HuH-7.5 (cell line): ENCODE results near the gene ZSCAN26.
A peak's percentile ranks its signal among the peaks of the same experiment; 100 is the strongest.

Experiments
- DNase-seq: peaks from one replicate; pipeline ENCODE4 v3.0.0; 2011; ENCODE audit warnings: low spot score

The ZSCAN26 gene

DNA sequence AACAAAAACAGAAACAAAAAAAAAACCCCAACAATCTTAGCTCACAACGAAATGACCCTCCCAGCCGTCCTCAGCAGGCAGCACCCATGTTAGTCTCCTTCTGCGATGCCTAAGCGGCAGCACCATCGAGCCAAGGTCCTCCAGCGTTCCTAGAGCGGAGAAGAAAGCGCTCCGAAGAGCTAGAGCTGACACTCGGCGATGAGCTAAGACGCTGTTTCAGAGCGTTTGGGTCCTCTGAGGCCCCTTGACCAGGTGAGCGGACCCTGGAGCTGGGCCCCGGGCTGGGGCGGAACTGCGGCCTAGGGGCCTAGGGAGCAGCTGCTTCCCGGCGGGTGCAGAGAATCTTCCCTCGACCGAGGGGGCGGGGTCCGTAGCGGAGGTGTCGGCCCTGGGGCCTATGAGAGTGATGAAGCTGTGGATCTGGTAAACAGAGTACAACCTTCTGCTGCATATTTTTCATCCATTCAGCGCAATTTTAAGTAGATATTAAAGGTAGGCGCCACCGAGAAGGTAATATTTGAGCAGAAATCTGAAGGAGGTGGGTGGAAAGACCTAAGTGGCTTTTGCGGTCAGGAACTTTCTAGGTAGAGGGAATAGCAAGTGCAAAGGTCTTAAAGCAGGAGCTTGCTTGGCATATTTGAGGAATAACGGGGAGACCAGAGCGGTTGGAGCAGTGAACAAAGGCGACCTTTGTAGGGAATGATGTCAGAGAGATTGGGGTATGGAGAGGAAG is at the start of gene ZSCAN26:
Gene ZSCAN26 (plus strand): TSS at position 182 of the 733 bp plus-strand sequence. CDS start 4,777 bp downstream, outside the sequence.
- peak; percentile 54 for DNase-seq

DNA sequence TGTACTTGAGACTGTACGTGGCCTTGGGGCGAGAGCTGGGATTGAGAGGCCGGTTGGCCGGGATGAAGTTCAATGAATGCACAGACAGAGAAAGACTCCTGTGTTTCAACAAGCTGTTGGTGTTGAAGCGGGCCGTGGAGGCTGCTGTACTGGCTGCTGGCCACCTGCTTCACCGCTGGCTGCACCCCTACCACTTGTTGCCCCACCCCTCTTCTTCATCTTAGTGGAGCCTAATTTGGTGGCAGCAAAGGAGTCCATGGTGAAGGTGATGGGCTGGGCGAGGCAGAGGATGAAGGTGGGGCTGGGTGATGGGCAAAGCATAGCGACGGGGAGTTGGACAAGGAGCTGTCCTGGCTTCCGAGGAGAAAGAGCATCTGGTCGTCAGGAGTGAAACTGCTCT is 49.1 kb upstream of the ZSCAN26 start:
- DNase-seq: no peak

DNA sequence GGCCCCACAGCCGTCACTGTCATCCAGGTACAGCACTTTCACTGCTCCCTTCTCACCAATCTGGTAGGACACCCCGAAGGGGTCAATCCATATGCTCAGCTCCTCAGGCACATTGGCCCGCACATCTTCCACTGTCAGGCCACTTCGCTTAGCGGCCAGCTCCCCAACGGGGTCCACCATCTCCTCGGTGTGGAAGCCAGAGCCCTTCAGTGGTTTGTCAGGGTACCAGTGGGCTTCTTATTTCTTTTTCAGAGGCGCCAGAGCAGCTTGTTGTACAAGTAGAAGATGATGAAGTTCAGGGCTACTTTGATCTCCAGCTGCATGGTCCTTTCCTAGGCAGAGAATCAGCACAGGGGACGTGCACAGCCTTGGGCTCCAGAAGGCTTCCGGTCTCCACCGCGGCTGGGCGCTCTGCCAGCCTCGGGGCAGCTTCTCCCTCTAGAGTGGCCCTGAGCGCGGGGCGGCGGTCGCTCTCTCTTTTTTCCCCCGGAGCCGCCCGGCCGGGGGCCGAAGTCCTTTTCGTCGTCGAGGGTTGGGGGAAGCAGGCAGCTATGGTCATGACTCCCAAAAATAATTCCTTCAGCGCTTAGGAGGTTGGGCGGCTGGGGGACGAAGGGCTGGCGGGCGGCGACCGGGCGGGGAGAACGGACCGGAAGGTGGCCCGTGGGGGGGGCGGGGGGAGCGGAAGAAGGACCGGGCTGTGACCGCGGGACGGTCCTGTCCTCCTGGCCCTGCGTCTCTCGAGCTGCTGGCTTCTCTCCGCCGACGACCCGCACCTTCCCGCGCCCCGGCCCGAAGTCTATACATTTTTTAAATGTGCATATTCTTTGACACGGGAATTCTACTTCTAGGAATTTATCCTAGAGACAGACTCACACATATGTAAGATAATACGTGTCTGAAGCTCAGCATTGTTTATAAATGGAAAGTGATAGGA is 48.4 kb upstream of the ZSCAN26 start:
- DNase-seq: peak; percentile 68

DNA sequence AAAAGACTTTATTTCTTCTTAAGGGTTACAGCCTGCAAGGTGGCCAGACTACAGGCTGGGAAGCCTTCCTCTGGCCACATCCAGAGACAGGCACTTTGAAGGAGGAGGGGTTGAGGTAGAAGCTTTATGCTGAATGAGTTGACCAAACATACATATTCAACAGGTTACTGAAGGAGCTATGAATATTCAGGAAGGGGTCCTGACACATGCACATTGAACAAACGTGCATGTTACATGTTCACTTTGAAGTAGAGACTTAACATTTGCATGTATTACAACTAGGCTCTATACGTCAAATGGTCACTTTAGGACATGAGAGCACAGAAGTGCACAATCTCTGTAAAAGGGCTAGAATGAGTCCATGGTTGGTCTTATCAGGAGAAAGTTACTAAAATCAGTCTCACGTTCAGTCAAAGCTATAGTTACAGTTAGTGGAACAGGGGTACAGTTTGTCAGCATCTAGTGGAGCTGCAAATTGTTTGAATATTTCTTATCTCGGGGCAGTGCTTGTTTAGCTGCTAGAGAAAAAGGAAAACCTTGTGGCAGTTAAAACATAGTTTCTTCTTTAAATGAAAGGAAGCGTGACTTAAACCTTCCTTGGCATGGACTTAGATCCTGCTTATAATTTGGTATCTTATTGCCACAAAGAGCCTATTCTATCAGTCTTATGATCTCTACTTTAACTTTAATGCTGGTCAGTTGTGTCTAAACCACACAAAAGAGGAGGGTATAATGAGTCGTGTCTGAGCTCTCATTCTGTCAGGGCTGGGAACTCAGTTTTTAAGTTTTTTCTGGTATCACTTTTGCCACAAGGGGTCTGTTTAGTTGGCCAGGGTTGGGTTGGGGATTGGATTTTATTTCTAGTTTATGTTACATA is 46.4 kb upstream of the ZSCAN26 start:
- no peak for DNase-seq

DNA sequence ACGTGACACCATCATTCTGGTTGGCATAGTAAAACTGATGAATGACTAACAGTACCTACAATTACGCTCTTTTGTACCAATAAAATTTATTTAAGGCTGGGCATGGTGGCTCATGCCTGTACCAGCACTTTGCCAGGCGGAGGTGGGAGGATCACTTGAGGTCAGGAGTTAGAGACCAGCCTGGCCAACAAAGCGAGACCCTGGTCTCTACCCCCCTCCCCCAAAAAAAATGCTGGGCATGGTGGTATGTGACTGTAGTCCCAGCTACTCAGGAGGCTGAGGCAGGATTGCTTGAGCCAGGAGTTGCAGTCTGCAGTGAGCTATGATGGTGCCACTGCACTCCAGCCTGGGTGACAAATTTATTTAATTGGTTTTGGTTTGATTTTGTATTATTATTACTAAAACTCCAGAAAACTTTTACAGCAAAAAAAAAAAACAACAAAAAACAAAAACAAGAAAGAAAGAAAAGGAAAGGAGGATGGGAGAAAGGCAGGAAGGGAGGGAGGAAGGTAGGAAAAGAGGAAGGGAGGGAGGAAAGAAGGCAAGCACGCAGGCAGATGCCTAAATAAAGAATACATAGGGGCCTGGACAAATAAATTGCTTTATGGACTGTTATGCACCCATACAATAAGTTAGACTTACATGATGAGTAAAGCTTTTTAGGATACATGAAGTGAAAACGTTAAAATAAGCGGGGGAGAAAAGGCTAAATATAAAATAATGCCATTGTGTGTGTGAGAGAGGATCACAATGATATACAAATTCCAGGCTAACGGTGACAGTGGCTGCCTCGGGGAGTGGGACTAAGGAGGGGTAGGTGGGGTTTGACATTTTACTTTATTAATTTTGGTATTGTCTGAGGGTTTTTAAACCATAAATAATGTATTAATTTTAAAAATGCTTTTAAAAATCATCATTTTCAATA is 42.5 kb upstream of the ZSCAN26 start:
- DNase-seq: no peak

DNA sequence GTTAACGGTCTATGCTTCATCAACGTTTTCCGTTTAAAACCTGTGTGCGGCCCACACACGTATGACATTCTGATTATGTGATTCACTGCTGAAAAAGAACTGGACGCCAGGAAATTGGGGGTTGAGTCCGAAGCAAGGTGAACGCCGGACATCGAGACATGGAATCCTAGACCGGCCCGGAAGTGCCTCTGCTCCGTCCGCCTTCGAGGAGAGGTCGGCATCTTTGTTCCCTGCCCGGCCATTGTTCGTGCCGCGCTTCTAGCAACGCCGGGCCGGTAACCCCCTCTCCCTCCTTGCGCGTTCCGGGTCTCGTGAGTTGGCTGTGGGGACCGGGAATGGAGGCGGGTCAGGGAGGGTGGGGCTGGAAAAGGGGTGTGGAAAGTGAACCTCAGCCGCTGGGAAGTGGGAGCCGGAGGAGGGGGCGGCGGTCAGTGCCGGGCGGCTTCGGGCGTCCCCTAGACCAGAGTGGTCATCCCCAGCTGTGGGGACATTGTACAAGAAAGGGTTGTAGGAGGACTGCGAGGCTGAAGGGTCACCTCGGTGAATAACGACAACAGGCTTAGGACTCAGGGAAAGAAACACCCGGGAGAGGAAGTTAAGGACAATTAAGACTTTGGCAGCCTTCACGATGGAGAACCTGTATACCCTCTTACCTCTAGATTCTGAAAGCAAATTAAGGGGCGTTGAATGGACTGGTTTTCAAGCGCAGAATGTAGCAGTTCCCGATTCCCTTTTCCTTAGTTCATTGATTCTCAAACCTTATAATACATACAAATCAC is 41.7 kb upstream of the ZSCAN26 start, which contains the start of gene ZSCAN9:
Gene ZSCAN9 (plus strand): TSS at position 220 of the 779 bp plus-strand sequence. CDS start 1,810 bp downstream, outside the sequence.
- DNase-seq: peak; percentile 54

DNA sequence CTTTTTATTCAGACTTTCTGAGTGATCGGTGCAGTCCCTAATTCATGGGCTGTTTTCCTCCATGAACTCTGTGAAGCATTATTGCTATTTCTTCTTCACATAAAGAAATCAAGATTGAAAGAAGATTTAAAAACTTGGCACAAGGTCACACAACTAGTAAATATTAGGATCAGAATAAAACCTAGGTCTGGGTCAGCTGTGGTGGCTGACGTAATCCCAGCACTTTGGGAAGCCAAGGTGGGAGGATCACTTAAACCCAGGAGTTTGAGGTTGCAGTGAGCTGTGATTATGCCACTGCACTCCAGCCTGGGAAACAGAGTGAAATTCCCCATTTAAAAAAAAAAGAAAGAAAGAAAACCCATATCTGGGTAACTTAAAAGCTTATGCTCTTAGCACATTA is 40.5 kb upstream of the ZSCAN26 start:
- DNase-seq: no peak

DNA sequence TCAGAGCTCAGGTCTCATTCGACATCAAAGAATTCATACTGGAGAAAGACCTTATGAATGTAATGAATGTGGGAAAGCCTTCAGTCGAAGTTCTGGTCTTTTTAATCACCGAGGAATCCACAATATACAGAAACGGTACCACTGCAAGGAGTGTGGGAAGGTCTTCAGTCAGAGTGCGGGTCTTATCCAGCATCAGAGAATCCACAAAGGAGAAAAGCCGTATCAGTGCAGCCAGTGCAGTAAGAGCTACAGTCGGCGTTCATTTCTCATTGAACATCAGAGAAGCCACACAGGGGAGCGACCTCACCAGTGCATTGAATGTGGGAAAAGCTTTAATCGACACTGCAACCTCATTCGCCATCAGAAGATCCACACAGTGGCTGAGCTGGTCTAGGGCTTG is 34.2 kb upstream of the ZSCAN26 start:
- DNase-seq: no peak

DNA sequence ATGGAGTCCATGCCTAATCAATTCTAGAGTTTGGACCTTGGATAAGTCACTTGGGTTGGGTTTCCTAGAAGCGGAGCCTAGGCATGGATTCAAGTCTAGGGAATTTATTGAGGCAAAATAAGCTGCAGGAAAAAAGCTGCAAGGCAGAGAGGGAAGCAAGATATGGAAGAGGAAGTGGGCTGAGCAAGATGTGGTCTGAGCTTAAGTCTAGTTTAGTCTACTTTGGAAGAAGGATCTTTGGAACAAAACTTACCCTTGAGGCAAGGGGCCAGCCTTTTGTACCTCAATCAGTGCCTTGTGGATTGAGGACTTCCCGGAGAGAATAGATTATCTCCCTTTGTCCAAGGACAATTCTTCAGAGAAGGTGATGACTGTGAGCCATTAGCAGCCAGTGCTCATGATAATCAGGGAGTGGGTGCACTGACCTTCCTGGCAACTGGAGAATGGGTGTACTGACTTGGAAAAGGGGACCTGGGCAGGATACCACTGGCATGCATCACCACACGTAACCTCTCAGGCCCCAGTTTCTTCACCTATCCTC is 31.0 kb upstream of the ZSCAN26 start:
- no peak for DNase-seq

DNA sequence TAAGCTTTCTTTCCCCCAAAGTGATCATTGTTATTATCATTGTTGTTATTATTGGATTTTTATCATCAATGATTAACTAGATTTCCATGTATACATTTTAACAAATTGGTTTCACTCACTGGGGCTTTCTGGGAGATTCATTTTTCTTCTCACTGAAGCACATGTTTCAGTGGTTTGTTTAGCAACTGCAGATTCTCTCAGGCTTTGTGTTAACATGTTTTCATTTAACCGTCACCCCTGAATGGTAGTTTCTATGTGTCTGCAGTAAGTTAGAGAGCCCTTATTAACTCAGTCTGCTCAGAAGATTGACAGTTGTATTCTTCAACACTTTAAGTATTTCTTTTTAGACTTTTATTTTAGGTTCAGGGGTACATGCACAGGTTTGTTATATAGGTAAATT is 27.3 kb upstream of the ZSCAN26 start:
- DNase-seq: no peak

DNA sequence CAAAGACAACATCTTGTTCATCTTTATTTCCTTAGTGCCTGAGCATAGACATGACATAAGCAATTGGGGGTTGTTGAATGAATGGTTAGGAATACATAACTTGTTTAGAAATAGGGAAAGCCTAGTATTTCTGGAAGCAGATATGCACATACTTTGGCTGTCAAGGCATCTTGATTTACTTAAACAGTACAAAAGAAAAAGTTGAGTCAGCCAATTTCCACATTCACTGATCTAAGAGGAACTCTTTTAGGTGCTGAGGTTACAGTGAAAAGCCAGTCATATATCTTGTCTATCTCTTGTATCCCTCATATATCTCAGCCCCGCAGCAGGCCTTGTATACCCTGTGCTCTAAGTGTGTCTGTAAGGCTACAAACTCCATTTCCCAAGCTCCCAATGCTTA is 26.5 kb upstream of the ZSCAN26 start:
- DNase-seq: no peak

DNA sequence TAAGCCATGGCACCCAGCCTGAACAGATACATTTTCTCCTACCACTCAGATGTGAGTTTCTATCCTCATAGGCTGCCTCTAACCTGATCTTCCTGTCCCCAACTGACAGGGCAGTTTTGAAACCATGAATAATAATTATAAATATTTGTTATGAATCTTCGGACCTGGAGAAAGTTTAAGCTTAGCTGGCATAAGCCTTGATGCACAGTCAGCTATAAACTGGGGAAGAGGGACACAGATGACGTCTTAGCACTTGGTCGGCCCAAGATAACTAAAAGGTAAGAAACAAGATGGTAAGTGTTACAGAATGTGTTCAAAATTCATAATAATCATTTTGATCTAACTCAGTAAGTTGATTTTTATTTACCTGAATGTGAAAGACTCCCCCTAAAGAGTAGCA is 23.0 kb upstream of the ZSCAN26 start:
- no peak for DNase-seq

DNA sequence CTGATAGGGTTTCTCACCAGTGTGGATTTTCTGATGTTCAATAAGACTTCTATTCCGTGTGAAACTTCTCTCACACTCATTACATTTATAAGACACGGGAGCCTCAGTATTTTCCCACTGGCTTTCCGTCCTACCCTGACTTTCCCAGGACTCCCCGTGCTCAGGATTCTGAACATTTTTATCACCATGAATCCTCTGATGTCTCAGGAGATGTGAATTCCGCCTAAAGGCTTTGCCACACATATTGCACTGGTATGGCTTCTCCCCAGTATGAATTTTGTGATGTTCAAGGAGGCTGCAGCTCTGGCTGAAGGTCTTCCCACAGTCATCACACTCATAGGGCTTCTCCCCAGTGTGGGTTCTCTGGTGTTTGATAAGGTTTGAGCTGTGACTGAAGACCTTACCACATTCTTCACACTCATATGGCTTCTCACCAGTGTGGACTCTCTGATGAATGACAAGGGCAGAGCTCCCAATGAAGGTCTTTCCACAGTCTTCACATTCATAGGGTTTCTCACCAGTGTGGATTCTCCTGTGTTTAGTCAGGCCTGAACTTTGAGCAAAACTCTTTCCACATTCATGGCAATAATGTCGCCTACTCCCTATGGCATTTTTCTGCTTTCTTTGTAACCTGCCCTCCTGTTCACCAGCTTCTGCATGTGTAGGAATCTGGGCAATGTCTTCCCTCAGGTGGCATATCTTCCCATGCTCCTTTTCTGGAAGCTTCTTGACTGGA is 21.6 kb upstream of the ZSCAN26 start:
- no peak for DNase-seq

DNA sequence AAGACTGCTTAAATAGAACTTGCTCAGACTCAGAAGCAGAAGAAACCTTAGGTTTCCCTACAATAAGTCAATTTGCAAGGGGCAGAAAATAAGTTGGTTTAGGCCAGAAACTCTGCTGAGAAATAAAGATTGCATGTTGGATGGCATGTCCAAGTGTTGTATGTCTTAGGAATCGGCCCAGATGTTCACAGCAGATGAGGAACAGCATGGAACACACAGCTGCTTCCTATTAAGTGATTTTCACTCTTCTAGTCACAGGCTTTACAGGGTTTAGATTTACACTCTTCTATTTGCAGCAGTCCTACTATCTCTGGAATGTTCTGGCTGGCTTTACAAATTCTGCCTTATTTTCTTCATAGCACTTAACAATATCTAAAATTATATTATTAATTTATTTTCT is 18.0 kb upstream of the ZSCAN26 start:
- DNase-seq: no peak

DNA sequence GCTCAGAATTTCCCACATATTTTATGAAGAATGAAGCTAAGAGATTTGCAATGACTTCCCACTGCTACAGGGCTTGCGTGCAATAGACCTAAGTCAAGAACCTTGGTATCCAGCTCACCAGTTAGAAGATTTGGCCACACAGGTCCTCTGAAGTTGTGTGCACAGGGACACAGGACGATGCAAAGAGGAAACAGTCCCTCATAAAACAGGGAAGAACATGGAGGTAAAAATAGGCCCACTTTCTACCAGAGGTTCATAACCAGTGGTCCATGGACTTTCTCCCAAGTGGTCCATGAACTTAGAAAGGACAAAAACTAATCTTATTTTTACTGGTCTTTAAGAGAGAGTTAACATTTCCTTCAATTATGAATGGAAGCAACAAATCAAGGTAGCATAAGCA is 16.2 kb upstream of the ZSCAN26 start:
- no peak for DNase-seq

DNA sequence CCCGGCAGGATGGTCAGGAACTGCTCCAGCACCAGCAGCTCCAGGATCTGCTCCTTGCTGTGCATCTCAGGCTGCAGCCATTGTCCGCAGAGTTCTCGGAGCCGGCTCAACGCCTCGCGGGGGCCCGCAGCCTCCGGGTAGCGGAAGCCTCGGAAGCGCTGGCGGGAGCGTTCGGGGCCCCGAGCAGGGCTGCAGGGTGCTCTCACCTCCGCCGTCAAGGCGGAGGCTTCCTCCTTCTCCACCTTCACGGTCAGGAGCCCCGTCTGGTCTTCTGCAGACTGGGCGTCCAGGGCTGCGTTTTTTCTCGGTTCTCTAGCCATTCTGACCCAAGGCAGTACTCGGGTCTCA is 15.3 kb upstream of the ZSCAN26 start:
- DNase-seq: no peak

DNA sequence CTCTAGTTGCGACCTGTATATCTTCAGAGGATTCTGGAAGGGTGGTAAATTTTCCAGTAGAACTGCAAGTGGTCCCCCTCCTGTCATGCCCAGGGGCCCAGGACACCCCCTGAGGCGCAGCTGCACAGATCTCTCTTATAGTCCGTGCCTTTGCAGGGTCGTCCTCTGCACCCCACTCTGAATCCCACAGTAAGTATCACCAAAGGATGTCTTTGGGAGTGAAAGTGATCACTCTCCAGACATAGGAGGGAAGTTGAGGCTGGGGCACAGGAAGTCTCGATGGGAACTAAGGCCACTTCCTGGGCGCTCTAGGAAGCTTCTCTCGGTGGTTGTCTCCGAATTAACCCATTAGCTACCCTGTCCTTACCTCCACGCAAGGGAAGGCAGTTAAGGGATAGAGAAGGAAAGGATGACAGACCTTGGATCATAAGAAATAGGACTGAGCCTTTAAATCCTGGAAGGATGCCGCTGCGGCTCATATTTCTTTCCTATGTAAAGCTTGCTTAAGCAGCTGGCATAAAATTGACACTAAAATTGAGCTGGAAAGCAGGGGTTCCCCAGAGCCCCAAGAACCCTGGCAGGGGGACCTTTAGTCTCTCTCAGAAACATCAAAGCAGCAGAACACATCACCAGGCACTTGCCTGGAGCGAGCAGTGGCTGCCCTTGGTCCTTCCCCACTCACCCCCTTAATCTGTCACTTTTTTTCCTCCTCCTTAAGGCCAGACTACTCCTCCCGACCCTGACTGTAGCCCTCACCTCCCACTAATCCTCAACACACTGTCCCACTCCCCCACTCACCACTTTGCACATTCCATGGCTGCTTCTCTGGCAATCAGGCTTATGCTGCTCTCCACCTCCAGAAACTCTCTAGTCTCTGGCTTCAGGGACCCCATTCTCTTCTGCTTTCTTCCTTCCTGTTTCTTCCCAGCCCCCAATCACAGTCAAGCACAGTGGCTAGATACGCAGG is 14.7 kb upstream of the ZSCAN26 start, which contains the start of gene ZKSCAN4:
Gene ZKSCAN4 (minus strand): TSS at position 261 of the 967 bp plus-strand sequence. CDS start 289 bp downstream, outside the sequence.
- DNase-seq: peak; percentile 47

DNA sequence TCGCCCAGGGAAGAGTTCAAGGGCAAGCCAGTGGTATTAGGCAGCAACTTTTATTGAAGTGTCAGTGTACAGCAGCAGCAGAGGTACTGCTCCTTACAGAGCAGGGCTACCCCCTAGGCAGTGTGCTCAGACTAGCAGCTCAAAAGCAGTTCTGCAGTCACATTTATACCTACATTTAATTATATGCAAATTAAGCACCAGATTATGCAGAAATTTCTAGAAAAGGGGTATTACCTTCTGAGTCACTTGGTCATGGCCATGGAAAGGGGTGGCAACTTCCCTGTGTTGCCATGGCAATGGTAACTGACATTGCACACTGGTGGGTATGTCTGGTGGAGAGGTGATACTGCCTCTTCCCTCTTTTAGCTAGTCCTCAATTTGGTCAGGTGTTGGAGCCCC is 12.8 kb upstream of the ZSCAN26 start:
- no peak for DNase-seq
